LNCAP (cell line): Measurements from ENCODE around the gene MARK2.

Source experiments
- CTCF ChIP-seq: fragments of 450-650 bp; IDR thresholded peaks from 2 replicates; pipeline ENCODE4 v1.5.1; 2017; ENCODE audit warnings: mild to moderate bottlenecking

MARK2 gene

GRCh38 chr11:63908631-63909401, 69.9 kb downstream of the MARK2 start:
- no peak for TF ChIP-seq CTCF

- no peak for TF ChIP-seq CTCF
Observed at GRCh38 chr11:63909591-63910506, 70.9 kb downstream of the MARK2 start.

DNA sequence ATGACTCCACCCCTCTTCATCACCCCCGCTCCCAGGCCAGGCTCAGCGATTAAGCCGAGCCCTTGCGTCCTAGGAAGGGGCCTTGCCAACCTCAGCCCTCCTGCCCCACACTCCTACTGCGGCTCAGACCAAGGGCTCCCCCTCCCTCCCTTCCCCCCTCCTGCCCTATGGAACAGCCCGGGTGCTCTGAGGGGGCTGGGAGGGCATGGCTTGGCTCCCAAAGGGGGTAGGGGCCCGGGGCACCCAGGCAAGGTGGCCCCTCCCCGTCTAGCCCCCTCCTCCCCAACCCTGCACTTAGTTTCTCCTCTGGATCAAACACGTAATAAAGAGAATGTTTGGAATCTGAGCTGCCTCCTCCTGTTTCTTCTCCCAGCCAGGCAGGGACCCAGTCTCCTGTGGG, 71.8 kb downstream of the MARK2 start:
- no peak for TF ChIP-seq CTCF

GRCh38 chr11:63911440-63911839, 72.5 kb downstream of the MARK2 start:
- TF ChIP-seq CTCF, result no peak

- TF ChIP-seq CTCF, result no peak
Observed at GRCh38 chr11:63911876-63912275, 73.0 kb downstream of the MARK2 start.

- no peak for TF ChIP-seq CTCF
Observed at GRCh38 chr11:63912678-63913077, 73.8 kb downstream of the MARK2 start.

- no peak for TF ChIP-seq CTCF
Observed at GRCh38 chr11:63913866-63914830, 75.2 kb downstream of the MARK2 start.
